Sigmoid colon (tissue), 7 donors: Measurements from ENCODE around the gene CARD19. TPM values are rescaled to one million over a fixed set of nuclear protein-coding genes. Genes with fewer than 3 reads are reported as not detected.

Source experiments
- DNase-seq: peaks from one replicate; pipeline ENCODE4 v3.0.0-alpha.2; 2019
- H3K27ac ChIP-seq, 4 donors: fragments of 200-600 bp; sonication (generic); one replicate each; pipeline ENCODE4 v1.5.1; 2016 to 2019; ENCODE audit warnings: mild to moderate bottlenecking in 1 of 4
- H3K27me3 ChIP-seq, 3 donors: fragments of 200-600 bp; sonication (generic); one replicate each; pipeline ENCODE4 v1.5.1; 2019; ENCODE audit warnings: mild to moderate bottlenecking in 1 of 3
- H3K36me3 ChIP-seq, 4 donors: fragments of 200-600 bp; sonication (generic); one replicate each; pipeline ENCODE4 v1.5.1; 2016 to 2019
- H3K4me1 ChIP-seq, 4 donors: fragments of 200-600 bp; sonication (generic); one replicate each; pipeline ENCODE4 v1.5.1; 2017 to 2019
- H3K4me3 ChIP-seq, 4 donors: fragments of 200-600 bp; sonication (generic); one replicate each; pipeline ENCODE4 v1.5.1; 2017 to 2019; ENCODE audit warnings: mild to moderate bottlenecking in 2 of 4, moderate library complexity in 1 of 4
- H3K9me3 ChIP-seq, 4 donors: fragments of 200-600 bp in 3 of 4; sonication (generic) in 3 of 4; one replicate each; pipeline versions ENCODE4 v1.5.1 to v1.6.1; 2013 to 2019
- CTCF ChIP-seq, 4 experiments: fragments of 450-650 bp in 3 of 4; fragments of 200-600 bp in 1 of 4; IDR thresholded peaks; one replicate each; pipeline ENCODE4 v1.5.1; 2016 to 2019; ENCODE audit warnings: antibody characterized with exemption in 4 of 4, mild to moderate bottlenecking in 3 of 4, moderate library complexity in 2 of 4
- EP300 ChIP-seq, 4 donors: sonication (generic); formaldehyde crosslinking; IDR thresholded peaks; one replicate each; pipeline ENCODE4 v1.6.1; 2017; ENCODE audit warnings: antibody characterized with exemption in 4 of 4
- POLR2A ChIP-seq, 2 donors: fragments of 450-650 bp; IDR thresholded peaks; one replicate each; pipeline ENCODE4 v1.6.1; 2016; ENCODE audit warnings: antibody characterized with exemption in 2 of 2, mild to moderate bottlenecking in 2 of 2, moderate library complexity in 2 of 2
- POLR2AphosphoS5 ChIP-seq, 4 donors: sonication (generic); formaldehyde crosslinking; IDR thresholded peaks; one replicate each; pipeline ENCODE4 v1.6.1; 2017; ENCODE audit warnings: antibody characterized with exemption in 4 of 4
- WGBS, 2 donors: extraction: QIAGEN DNeasy Blood & Tissue Kit; methylation state at CpG; one replicate each; pipeline ENCODE4 v1.1.7; 2013; 5-methylcytosine and 5-hydroxymethylcytosine counted together
- intact Hi-C: fragments of 100-400 bp; cut with DNase I; formaldehyde crosslinking; loops from one replicate; pipeline ENCODE4 v1.15.1; 2023
- polyA plus RNA-seq, 3 donors: library from polyadenylated mRNA; stranded (reverse); fragments of 200-250 nt; gene quantifications; one replicate each; pipeline ENCODE4 v1.2.3, GENCODE V29; 2013
- total RNA-seq, 4 donors: library from RNA; depleted of rRNA; stranded (reverse); fragments of >200 nt; gene quantifications; one replicate each; pipeline ENCODE4 v1.1.0, GENCODE V29; 2016
- donor health status: healthy with polysubstance abuse.
- donor health status: Bipolar disorder and iron deficiency.
- donor health status: healthy.

CARD19 gene
- total and polyA plus RNA-seq, 7 donors: 51.2 to 88.4 (median 82.3) TPM

- peak within 1 kb of the TSS; percentile 60 to 97 (median 92) for H3K4me3 ChIP-seq
- intact Hi-C loops: loop anchor here (2.0 to 10.0 kb wide), 3 partner anchors 37 to 129 kb away; partner anchors contain the start of genes CARD19 and WNK2
- H3K27ac ChIP-seq: peak within 1 kb of the TSS; percentile 96 to 100 (median 98)
- peaks cover 0 to 66% (median 59%) of the 10 kb centered on the region in 4 donors for H3K4me1 ChIP-seq
- 0 to 1% methylated on average over 78 of the region's 78 CpGs for WGBS, 2 donors
- no peaks in the 10 kb centered on the region for H3K27me3 ChIP-seq
- DNase-seq: peak; percentile 88
- H3K9me3 ChIP-seq: no peaks in the 10 kb centered on the region
- H3K36me3 ChIP-seq: no peaks in the 10 kb centered on the region
- TF ChIP-seq EP300 (IDR thresholded peaks at IDR 0.05): no peak
- TF ChIP-seq POLR2AphosphoS5 (IDR thresholded peaks at IDR 0.05): peak; percentile 88 to 98 (median 94)
- TF ChIP-seq CTCF (IDR thresholded peaks at IDR 0.05): peak in 1 of 4 experiments; percentile 7
- TF ChIP-seq POLR2A (IDR thresholded peaks at IDR 0.05): peak; percentile 66 to 71
These were observed 38.2 kb downstream of the CARD19 start, which contains the start of gene NINJ1 for GRCh38 chr9:93134015-93134739. Gene NINJ1, minus strand, starts transcription at chr9:93134251. Its CDS starts 34 bp downstream, at chr9:93134217.

- WGBS, 2 donors: 64 to 74% methylated on average over 14 of the region's 14 CpGs
- Histone ChIP-seq H3K9me3 (no peaks in the 10 kb centered on the region), H3K36me3 (no peaks in the 10 kb centered on the region), H3K27me3 (no peaks in the 10 kb centered on the region), H3K27ac (peak overlapping the region; percentile 96 to 100 (median 98)), H3K4me1 (peaks cover 0 to 59% (median 52%) of the 10 kb centered on the region in 4 donors), H3K4me3 (peak overlapping the region; percentile 60 to 97 (median 92))
- intact Hi-C loops: loop anchor here (2.0 to 10.0 kb wide), 3 partner anchors 38 to 130 kb away; partner anchors contain the start of genes CARD19 and WNK2
- peak; percentile 68 for DNase-seq
- TF ChIP-seq POLR2A (IDR thresholded peaks at IDR 0.05) (no peak), EP300 (IDR thresholded peaks at IDR 0.05) (no peak), POLR2AphosphoS5 (IDR thresholded peaks at IDR 0.05) (no peak), CTCF (IDR thresholded peaks at IDR 0.05) (no peak)
These were observed 38.9 kb downstream of the CARD19 start for GRCh38 chr9:93134740-93135444.

- H3K9me3 ChIP-seq: no peaks in the 10 kb centered on the region
- DNase-seq: peak; percentile 68
- intact Hi-C loops: loop anchor here (10.0 kb wide), 1 partner anchor 131 kb away; no protein-coding TSS in a partner anchor
- H3K27ac ChIP-seq: peak overlapping the region in 2 of 4 donors; percentile 32 to 56
- no peaks in the 10 kb centered on the region for H3K36me3 ChIP-seq
- H3K4me1 ChIP-seq: peaks cover 0 to 48% (median 41%) of the 10 kb centered on the region in 4 donors
- H3K27me3 ChIP-seq: no peaks in the 10 kb centered on the region
- TF ChIP-seq POLR2A (IDR thresholded peaks at IDR 0.05) (no peak), POLR2AphosphoS5 (IDR thresholded peaks at IDR 0.05) (peak in 1 of 4 donors; percentile 37)
- WGBS, 2 donors: 17 to 51% methylated on average over 11 of the region's 11 CpGs
- H3K4me3 ChIP-seq: peak overlapping the region in 1 of 4 donors; percentile 18
These were observed 40.0 kb downstream of the CARD19 start for GRCh38 chr9:93136011-93136440.

GRCh38 chr9:93137362-93137761 is 41.3 kb downstream of the CARD19 start:
- Histone ChIP-seq H3K4me1 (peaks cover 0 to 34% (median 27%) of the 10 kb centered on the region in 4 donors), H3K36me3 (no peaks in the 10 kb centered on the region), H3K27me3 (no peaks in the 10 kb centered on the region), H3K9me3 (no peaks in the 10 kb centered on the region), H3K4me3 (no peak overlapping the region), H3K27ac (no peak overlapping the region)
- TF ChIP-seq EP300 (IDR thresholded peaks at IDR 0.05) (no peak), POLR2AphosphoS5 (IDR thresholded peaks at IDR 0.05) (no peak), CTCF (IDR thresholded peaks at IDR 0.05) (no peak), POLR2A (IDR thresholded peaks at IDR 0.05) (no peak)
- intact Hi-C loops: loop anchor here (10.0 kb wide), 1 partner anchor 133 kb away; no protein-coding TSS in a partner anchor
- DNase-seq: no peak
- WGBS, 2 donors: 51 to 88% methylated on average over 11 of the region's 11 CpGs
